ENCODE data around the gene ARHGEF9.

Gene ARHGEF9

GRCh38 chrX:63746278-63746677, 38.7 kb downstream of the ARHGEF9 start:
- no peak for DNase-seq (ENCODE audit: low spot score)

- no peak for DNase-seq (ENCODE audit: low spot score)
Observed at GRCh38 chrX:63744850-63745394, 40.1 kb downstream of the ARHGEF9 start.

GRCh38 chrX:63743596-63743995, 41.4 kb downstream of the ARHGEF9 start:
- DNase-seq (ENCODE audit: low spot score) = no peak

- no peak for DNase-seq (ENCODE audit: low spot score)
Observed at GRCh38 chrX:63740382-63740781, 44.6 kb downstream of the ARHGEF9 start.

- no peak for DNase-seq (ENCODE audit: low spot score)
Observed at GRCh38 chrX:63739885-63740284, 45.1 kb downstream of the ARHGEF9 start.

GRCh38 chrX:63738696-63739095, 46.3 kb downstream of the ARHGEF9 start:
- DNase-seq (ENCODE audit: low spot score) = no peak

- DNase-seq (ENCODE audit: low spot score) = no peak
Observed at GRCh38 chrX:63737131-63737921, 47.7 kb downstream of the ARHGEF9 start.

- no peak for DNase-seq (ENCODE audit: low spot score)
Observed at GRCh38 chrX:63735882-63736281, 49.1 kb downstream of the ARHGEF9 start.

- no peak for DNase-seq (ENCODE audit: low spot score)
Observed at GRCh38 chrX:63720293-63720692, 64.7 kb downstream of the ARHGEF9 start.

GRCh38 chrX:63719633-63720032, 65.4 kb downstream of the ARHGEF9 start:
- no peak for DNase-seq (ENCODE audit: low spot score)

GRCh38 chrX:63718010-63718694, 66.9 kb downstream of the ARHGEF9 start:
- DNase-seq (ENCODE audit: low spot score) = no peak

GRCh38 chrX:63713526-63713925, 71.5 kb downstream of the ARHGEF9 start:
- DNase-seq (ENCODE audit: low spot score) = no peak

- no peak for DNase-seq (ENCODE audit: low spot score)
Observed at GRCh38 chrX:63708801-63709200, 76.2 kb downstream of the ARHGEF9 start.

- no peak for DNase-seq (ENCODE audit: low spot score)
Observed at GRCh38 chrX:63702556-63702955, 82.5 kb downstream of the ARHGEF9 start.

GRCh38 chrX:63686878-63687714, 97.9 kb downstream of the ARHGEF9 start:
- DNase-seq (ENCODE audit: low spot score) = peak; percentile 28

- DNase-seq (ENCODE audit: low spot score) = no peak
Observed at GRCh38 chrX:63680423-63680822, 104.6 kb downstream of the ARHGEF9 start.

GRCh38 chrX:63679432-63679831, 105.6 kb downstream of the ARHGEF9 start:
- no peak for DNase-seq (ENCODE audit: low spot score)

- DNase-seq (ENCODE audit: low spot score) = no peak
Observed at GRCh38 chrX:63675716-63676115, 109.3 kb downstream of the ARHGEF9 start.

- DNase-seq (ENCODE audit: low spot score) = no peak
Observed at GRCh38 chrX:63673896-63674295, 111.1 kb downstream of the ARHGEF9 start.

- DNase-seq (ENCODE audit: low spot score) = no peak
Observed at GRCh38 chrX:63664741-63665140, 120.3 kb downstream of the ARHGEF9 start.

GRCh38 chrX:63664083-63664482, 120.9 kb downstream of the ARHGEF9 start:
- DNase-seq (ENCODE audit: low spot score) = no peak

- DNase-seq (ENCODE audit: low spot score) = no peak
Observed at GRCh38 chrX:63661676-63662075, 123.3 kb downstream of the ARHGEF9 start.

Data from COLO829 (cell line).